Activated CD8-positive, alpha-beta memory T cell treated with anti-CD3 and anti-CD28 coated beads, Interleukin-2, amount 10 ng/mL, durations not matched to agents 7 days and 5 days (primary cell): ENCODE data around the gene GSG1L2. TPM values are rescaled to one million over a fixed set of nuclear protein-coding genes. Genes with fewer than 3 reads are reported as not detected.

Experiments
- ATAC-seq: fragments of 150-1000 bp; cut with Tn5 transposase; one replicate; pipeline ENCODE4 v1.10.0; 2021; ENCODE audit warnings: moderate library complexity
- CTCF ChIA-PET: fragments of 350-600 bp; sonication (Branson Sonifier 250); formaldehyde crosslinking; loops from one replicate; lab custom pipeline; 2021; ENCODE audit warnings: antibody characterized with exemption; lab: Charles Lee
- DNase-seq: peaks from one replicate; pipeline ENCODE4 v3.0.0-alpha.2; 2020
- H3K27ac Mint-ChIP-seq: one replicate; pipeline ENCODE4 v1.8.0; 2021; ENCODE audit warnings: mild to moderate bottlenecking, mixed read lengths
- H3K27me3 Mint-ChIP-seq: one replicate; pipeline ENCODE4 v1.8.0; 2021; ENCODE audit warnings: mixed read lengths
- H3K36me3 Mint-ChIP-seq: one replicate; pipeline ENCODE4 v1.8.0; 2021; ENCODE audit warnings: mild to moderate bottlenecking, mixed read lengths
- H3K4me1 Mint-ChIP-seq: one replicate; pipeline ENCODE4 v1.8.0; 2021; ENCODE audit warnings: mixed read lengths
- H3K4me3 Mint-ChIP-seq: one replicate; pipeline ENCODE4 v1.8.0; 2021; ENCODE audit warnings: mild to moderate bottlenecking, moderate library complexity, mixed read lengths
- H3K9me3 Mint-ChIP-seq: one replicate; pipeline ENCODE4 v1.8.0; 2022; ENCODE audit warnings: low read depth, mixed read lengths
- total RNA-seq, 2 experiments: library from RNA; stranded (reverse); gene quantifications; one replicate each; pipeline ENCODE4 v1.2.3, GENCODE V29; 2021

Gene GSG1L2
- total RNA-seq, 2 experiments from 2014 or later: not detected

- Mint-ChIP-seq H3K36me3 (no peaks in the 10 kb centered on the region), H3K4me1 (peaks cover 7% of the 10 kb centered on the region)
- CTCF ChIA-PET: no interaction called here
Observed at GRCh38 chr17:9766970-9767369, 54.9 kb downstream of the GSG1L2 start.

GRCh38 chr17:9765322-9765721, 56.6 kb downstream of the GSG1L2 start:
- CTCF ChIA-PET: interaction anchor here (1.1 kb wide), 1 partner anchor 21 kb away, joined by 3 read pairs; no protein-coding TSS in a partner anchor
- no peaks in the 10 kb centered on the region for H3K36me3 Mint-ChIP-seq
- ATAC-seq: no peak
- H3K27me3 Mint-ChIP-seq: peaks cover 12% of the 10 kb centered on the region
- H3K4me1 Mint-ChIP-seq: peaks cover 7% of the 10 kb centered on the region
- no peaks in the 10 kb centered on the region for H3K9me3 Mint-ChIP-seq
- no peak for DNase-seq
- H3K4me3 Mint-ChIP-seq: no peak overlapping the region
- no peak overlapping the region for H3K27ac Mint-ChIP-seq

More at GRCh38 chr17:9766970-9767369, 54.9 kb downstream of the GSG1L2 start:
- Mint-ChIP-seq H3K9me3 (no peaks in the 10 kb centered on the region), H3K4me3 (no peak overlapping the region), H3K27me3 (peaks cover 12% of the 10 kb centered on the region), H3K27ac (no peak overlapping the region)
- no peak for DNase-seq
- ATAC-seq: no peak

GRCh38 chr17:9763643-9764042, 58.2 kb downstream of the GSG1L2 start:
- ATAC-seq (no peak), DNase-seq (no peak)
- peaks cover 7% of the 10 kb centered on the region for H3K4me1 Mint-ChIP-seq
- no peak overlapping the region for H3K27ac Mint-ChIP-seq
- H3K4me3 Mint-ChIP-seq: no peak overlapping the region
- no peaks in the 10 kb centered on the region for H3K9me3 Mint-ChIP-seq
- CTCF ChIA-PET: no interaction called here
- no peaks in the 10 kb centered on the region for H3K36me3 Mint-ChIP-seq
- H3K27me3 Mint-ChIP-seq: peaks cover 12% of the 10 kb centered on the region

GRCh38 chr17:9760266-9760665, 61.6 kb downstream of the GSG1L2 start:
- H3K27me3 Mint-ChIP-seq: peaks cover 8% of the 10 kb centered on the region
- H3K36me3 Mint-ChIP-seq: no peaks in the 10 kb centered on the region
- ATAC-seq (no peak), DNase-seq (no peak)
- H3K27ac Mint-ChIP-seq: no peak overlapping the region
- no peak overlapping the region for H3K4me3 Mint-ChIP-seq
- CTCF ChIA-PET: interaction anchor here (0.9 kb wide), 1 partner anchor 32 kb away, joined by 3 read pairs; no protein-coding TSS in a partner anchor
- peaks cover 7% of the 10 kb centered on the region for H3K4me1 Mint-ChIP-seq
- no peaks in the 10 kb centered on the region for H3K9me3 Mint-ChIP-seq

- peaks cover 9% of the 10 kb centered on the region for H3K27me3 Mint-ChIP-seq
- no peak for DNase-seq
- no peak overlapping the region for H3K4me3 Mint-ChIP-seq
- CTCF ChIA-PET: no interaction called here
- H3K9me3 Mint-ChIP-seq: no peaks in the 10 kb centered on the region
- H3K27ac Mint-ChIP-seq: no peak overlapping the region
- H3K36me3 Mint-ChIP-seq: no peaks in the 10 kb centered on the region
- no peaks in the 10 kb centered on the region for H3K4me1 Mint-ChIP-seq
- no peak for ATAC-seq
Observed at GRCh38 chr17:9755083-9755482, 66.8 kb downstream of the GSG1L2 start.

Other genes with a start within 250 kb of the GSG1L2 start
- gene STX8, start 246.3 kb downstream of the GSG1L2 start, total RNA-seq: 10 to 100 TPM; 57.9 to 74.2 TPM
- gene CFAP52, start 245.4 kb downstream of the GSG1L2 start, total RNA-seq: not detected
- under 1 TPM; 0.28 to 0.29 TPM for gene USP43, start 176.6 kb downstream of the GSG1L2 start, total RNA-seq
- not detected for gene DHRS7C, start 30.5 kb downstream of the GSG1L2 start, total RNA-seq
- gene GLP2R, start 3.8 kb upstream of the GSG1L2 start, total RNA-seq: not detected
- not detected for gene RCVRN, start 83.2 kb upstream of the GSG1L2 start, total RNA-seq